ENCODE measurements around the gene PSMA5.
A peak's percentile ranks its signal among the peaks of the same experiment; 100 is the strongest.
"Not testable (repeated sequence)": the region's sequence is repeated elsewhere in the genome, so short reads cannot be mapped to it uniquely, and the experiment has no call there.

Gene PSMA5

DNA sequence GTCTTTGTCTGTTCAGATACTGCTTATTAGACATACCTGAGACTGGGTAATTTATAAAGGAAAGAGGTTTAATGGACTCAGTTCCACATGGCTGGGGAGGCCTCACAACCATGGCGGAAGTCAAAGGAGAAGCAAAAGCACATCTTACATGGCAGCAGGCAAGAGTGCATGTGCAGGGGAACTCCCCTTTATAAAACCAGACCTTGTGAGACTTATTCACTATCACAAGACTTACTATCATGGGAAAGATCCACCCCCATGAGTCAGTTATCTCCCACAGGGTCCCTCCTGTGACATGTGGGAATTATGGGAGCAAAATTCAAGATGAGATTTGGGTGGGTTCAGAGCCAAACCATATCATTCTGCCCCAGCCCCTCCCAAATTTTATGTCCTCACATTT lies 7.1 kb upstream of the PSMA5 start:
- FAIRE-seq (no peak), DNase-seq (ENCODE audit: low spot score) (no peak)

DNA sequence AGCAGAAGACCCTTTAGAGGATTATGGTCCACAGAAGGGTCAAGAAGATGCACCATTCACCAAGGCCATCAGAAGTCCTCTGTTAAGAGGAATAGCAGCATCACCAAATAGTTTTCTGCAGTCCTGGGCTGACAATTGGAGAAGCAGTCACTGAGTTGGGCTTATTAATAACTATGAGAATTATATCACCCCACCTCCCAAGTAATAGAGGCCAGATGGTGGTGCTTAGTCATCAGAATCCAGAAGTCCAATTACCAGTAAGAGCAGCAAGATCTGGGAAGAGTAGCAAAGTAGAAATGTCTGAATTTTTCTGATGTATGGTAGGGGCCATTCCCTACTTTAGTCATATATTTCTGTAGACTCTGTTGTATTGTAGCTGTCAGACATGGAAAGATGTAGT lies 6.1 kb upstream of the PSMA5 start:
- DNase-seq (ENCODE audit: low spot score) (no peak), FAIRE-seq (no peak)

DNA sequence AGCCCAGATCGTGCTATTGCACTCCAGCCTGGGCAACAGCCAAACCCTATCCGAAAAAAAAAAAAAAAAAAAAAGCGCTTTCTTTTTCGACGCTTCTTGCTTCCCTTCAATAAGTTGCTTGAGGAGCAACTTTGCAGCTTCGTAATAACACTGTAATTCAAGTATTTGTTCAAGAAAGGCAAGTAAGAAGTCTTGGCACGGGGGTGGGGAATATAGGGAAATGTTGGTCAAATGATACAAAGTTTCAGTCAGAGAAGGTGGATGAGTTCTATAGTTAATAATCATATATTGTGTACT lies 871 bp upstream of the PSMA5 start:
- FAIRE-seq (no peak), DNase-seq (ENCODE audit: low spot score) (no peak)

DNA sequence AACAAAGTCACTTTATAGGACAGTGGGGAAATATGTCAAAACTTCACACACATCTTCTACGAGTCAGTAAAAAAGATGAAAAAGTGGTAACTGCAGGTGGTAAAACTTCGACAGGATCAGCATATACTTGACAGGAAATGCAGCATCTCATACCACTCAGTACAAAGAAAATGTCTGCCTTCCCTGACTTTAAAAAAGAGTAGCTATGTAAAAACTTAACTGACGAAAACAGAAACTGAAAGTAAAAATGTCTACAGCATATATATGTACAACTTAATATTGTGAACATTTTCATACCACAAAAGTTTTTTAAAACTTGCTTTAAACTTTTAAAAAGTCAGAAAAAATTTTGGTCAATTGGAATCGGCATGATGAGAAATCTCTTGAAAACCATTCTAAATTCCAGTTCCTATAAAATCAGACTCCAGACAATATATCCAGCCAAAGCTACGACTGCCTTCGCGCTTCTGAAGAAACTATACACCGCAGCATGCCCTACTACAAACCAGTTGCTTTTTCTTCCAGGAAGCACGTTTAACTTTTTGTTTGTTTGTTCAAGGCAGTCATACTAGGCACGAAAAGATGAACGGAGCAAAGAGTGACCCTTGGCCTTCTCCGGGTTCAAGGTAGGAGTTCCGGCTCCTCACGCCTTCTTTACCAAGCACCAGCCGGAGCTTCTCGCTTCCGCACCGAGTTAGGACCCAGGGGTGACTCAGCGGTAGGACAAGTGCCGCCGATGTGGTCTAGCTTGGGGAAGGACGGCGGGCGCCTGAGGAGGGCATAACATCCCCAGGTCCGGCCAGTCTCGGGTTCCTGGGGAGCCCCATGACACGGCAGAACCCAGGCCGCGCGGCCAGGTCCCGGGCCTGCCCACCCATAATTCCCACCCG lies 612 bp downstream of the PSMA5 start:
- DNase-seq (ENCODE audit: low spot score) (peak; percentile 58), FAIRE-seq (no peak)

DNA sequence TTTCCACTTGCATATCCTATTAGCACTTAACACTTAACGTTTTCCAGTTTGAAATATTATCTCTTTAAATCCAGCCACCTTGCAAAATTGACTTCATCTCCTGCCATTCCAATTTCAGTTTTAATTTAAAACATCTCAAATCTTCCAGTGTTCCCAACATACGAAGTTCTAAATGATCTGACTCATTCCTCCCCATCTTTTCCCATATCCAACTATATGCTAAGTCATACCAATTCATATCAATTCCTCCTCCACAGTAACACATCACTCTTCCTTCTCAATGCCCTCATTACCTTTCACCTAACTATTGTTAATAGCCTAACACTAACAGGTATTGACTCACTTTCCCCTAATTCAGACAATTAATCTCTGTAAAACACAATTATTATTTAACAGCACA lies 2.8 kb downstream of the PSMA5 start:
- no peak for FAIRE-seq
- DNase-seq (ENCODE audit: low spot score), result no peak

DNA sequence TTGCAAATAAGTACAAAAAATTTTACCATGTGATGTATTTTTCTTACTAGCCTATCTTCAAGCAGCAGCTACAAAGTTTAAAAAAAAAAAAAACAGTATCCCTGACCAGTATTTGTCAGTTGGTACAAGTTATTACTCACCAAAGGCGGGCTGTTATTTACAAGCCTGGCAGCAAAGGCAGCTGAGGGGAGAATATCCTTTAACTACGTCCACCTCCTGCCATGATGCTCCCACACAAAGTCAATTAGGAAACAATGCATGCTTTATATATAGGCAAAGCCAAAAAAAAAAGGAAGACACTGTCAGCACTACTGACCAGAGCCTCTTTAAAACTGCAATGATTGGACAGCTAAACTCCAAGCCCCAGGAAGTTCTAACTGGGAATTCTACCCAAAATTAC lies 13.7 kb downstream of the PSMA5 start:
- FAIRE-seq (no peak), DNase-seq (ENCODE audit: low spot score) (no peak)

DNA sequence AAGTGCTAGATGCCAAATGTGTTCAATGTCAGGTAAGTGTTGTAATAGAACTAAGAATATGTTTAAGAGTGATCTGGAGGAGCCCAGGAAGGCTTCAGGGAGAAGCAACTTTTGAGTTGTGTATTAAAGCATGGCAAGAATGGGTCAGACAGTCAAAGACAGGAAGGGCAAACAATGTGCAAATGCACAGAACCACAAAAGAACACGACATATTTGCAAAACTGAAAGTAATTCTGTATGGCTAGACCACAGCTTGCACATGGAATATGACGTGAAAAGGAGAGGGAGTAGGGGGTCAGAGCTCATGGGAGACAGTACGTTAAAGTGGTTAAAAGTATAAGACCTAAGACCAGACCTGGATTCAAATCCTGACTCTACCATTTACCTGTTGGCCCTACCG lies 21.4 kb downstream of the PSMA5 start:
- FAIRE-seq (no peak), DNase-seq (ENCODE audit: low spot score) (no peak)

DNA sequence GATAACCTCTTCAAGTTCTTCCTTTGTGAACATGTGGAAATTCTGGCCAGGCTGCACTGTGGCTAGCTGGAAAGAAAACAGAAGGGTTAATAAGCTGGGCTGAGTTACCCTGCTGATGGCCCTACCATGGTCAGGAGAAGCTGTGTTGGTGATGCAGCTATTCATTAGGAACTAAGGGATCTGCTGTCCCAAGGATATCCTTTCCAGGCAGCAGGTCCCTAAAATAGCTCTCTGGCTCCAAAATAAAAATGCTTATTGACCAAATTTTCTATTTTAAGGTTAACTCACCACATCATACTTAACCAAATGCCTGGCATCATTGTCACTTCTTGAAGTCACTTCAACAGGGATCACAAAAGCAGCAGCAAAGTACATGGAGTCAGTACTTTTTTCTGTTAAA lies 24.2 kb downstream of the PSMA5 start:
- no peak for FAIRE-seq
- DNase-seq (ENCODE audit: low spot score), result no peak

DNA sequence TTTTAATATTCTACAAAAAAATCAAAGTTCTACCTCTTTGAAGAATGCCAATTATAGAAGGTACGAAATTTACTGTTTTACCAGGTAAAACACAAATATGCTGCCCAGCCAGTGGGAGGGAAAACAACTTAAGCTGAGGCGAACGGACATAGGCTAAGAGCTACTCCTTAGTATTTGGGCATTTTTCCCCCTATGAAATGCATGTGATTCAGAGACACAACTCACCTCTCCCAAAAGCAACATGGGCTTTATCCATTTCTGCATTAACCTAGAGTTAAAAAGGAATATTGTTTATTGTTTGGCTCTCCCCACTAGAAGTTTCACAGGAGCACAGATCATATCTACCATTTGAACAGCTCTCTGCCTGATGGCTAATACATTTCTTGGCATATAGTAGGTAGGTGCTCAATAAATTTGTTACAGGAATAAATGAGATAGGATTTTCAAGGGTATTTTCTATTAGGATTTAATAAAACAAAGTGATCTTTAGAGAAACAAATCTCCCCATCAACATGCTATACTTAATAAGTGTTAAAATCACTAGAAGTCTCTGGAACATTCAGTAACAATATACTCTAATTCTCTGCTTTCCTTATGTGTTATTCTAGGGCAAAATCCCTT lies 26.1 kb downstream of the PSMA5 start:
- no peak for DNase-seq (ENCODE audit: low spot score)
- FAIRE-seq, result no peak

DNA sequence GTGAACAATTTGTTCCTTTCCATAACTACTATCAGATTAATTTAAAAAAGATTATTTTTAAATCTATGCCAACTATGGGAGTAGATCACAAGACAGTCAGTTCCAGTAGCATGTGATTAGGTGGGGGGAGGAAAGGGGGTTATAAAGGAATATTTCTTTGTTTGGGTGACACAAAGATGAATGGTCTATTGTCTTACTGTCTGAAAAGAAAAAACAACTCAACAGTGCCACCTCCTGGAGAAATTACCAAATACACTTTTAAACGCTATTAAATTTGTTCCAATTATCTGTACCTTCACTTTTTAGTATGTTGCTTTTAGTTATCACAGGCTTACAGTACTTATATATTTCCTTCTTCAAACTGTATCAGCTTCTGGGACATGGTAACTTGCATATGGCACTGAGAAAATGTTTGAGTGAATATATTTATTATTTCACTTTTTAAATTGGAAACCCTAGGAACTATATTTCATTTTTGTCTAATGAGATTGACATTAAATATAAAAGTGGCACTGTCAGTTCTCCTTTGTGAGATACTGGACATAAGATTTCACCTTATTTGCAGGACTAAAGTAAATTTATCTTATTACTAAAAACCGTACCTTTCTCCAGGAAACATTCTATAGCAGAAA lies 26.8 kb downstream of the PSMA5 start:
- DNase-seq (ENCODE audit: low spot score), result peak; percentile 50

DNA sequence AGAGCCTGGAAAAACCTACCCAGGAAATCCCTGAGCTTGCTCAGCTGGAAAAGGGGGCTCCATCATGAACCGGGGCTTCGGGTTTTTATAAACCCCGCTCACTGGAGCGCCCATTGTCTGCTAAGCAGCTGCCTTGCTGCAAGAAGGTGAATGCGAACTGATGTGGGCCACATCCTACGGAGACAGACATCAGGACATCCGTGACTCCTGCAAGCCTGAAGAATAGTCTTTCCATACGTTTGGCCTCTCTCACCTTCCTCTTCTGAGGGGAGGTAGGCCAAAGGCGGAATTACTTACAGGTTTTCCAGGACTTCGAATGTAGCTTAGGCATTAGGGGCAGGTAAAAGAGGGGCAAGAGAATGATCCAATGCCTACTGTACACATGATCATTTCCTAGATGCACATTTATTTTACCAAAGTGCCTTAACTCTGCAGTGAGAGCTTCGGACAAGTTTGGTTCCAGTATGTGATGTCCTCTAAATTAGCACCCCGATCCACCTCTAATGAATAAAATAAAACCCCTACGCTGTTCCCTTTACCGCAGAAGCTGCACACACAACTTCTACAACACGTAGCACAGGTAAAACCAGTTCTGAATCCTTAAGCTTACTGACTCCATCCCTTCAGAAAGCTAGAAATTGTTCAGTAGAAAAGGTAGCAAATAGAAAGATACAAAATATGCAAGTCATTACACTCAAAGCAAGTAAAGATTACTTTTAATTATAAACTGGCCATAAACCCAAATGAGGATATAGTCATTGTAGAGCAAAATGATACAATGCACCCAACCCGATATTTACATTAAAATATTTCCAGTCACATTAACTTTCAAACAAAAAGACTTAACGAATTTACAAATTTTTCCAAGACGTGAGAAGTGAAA lies 27.7 kb downstream of the PSMA5 start:
- no peak for FAIRE-seq

More for the DNA sequence above, 26.8 kb downstream of the PSMA5 start:
- peak; percentile 84 for FAIRE-seq

DNA sequence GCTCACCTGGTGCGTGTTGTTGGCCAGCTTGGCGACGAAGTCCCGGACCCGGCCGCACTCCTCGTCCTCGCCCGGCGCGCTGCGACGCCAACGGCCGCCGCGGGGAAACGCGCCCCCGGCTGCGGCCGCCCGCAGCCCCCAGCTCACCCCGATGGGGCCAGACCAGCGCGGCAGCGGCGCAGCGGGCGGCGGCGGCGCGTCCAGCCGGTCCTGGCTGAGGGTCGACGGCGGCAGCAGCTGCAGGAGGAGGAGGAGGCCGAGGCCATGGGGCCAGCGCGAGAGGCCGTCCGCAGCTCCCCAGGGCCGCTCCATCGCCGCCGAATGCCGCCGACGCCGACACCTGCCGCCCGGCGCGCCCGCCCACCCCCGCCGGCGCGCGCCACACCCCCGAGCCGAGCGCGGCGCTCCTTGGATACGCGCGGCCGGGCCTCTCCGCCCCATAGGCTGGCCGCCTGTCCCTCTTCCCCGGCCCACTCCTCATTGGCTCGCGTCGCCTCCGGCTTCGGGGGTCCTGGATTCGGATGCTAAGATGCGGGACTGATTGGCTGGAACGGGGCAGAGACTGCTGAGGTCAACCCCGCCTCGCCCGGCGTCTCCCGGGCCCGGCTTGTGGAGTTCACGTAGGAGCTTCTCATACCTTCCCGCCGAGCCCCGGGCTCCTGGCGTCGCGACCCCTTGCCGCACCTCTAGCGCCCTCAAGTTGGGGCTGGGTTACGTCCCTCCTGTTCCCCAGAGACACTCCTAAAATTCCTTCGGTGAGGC lies 28.5 kb downstream of the PSMA5 start, which contains the start of gene SORT1:
TSS of gene SORT1 (minus strand) at position 338 of the 762 bp plus-strand sequence. CDS start at position 312, 26 bp downstream.
- DNase-seq (ENCODE audit: low spot score) (peak; percentile 19), FAIRE-seq (no peak)

More for the DNA sequence above, 27.7 kb downstream of the PSMA5 start:
- no peak for DNase-seq (ENCODE audit: low spot score)

DNA sequence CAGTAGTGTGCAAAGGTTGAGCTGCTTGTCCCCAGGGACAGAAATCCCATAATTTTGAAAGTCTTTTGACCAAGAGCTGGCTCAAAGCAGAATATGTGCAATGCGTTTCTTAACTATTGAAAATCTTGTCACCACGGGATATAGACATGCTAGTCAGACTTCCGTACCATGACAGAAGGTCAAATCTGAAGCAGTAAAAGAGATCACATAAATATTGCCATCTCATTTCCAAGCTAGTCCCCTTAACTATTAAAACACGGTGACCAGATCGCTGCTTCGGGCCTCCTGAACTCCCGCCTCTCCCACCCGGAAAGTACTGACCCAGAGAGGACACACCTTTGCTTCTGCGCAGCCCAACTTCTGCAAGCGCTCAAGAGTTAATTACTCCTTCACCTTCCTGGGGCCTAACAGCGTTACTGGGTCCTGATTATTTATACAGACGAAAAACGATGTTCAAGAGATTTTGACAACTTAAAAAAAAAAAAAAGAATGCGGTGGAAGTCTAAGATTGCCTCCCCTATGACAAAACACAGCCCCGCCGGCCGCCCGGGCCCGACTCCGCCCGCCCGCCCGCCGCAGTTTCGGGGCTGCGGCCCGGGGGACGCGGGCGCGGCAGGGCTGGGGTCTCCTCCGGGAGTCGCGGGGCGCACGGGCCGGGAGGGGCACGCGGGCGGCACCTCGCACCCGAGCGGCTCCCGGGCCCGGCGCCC lies 29.2 kb downstream of the PSMA5 start:
- FAIRE-seq, result no peak

DNA sequence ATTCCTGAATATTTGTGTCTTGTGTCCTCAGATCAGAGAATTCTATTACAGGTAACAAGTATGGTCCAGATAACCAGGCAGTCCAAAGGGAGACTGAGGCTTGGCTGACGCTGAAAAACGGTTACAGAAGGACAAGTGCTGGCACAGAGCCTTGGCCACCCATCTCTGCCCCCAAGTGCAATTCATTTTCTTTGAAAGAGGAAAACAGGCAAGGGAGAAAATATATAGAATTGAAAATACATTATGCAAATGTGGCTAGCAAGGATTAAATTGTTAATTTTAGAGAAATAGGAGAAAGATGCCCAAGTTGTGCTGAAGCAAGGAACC lies 29.8 kb downstream of the PSMA5 start:
- FAIRE-seq (no peak), DNase-seq (ENCODE audit: low spot score) (no peak)

More for the DNA sequence above, 29.2 kb downstream of the PSMA5 start:
- DNase-seq (ENCODE audit: low spot score), result no peak

DNA sequence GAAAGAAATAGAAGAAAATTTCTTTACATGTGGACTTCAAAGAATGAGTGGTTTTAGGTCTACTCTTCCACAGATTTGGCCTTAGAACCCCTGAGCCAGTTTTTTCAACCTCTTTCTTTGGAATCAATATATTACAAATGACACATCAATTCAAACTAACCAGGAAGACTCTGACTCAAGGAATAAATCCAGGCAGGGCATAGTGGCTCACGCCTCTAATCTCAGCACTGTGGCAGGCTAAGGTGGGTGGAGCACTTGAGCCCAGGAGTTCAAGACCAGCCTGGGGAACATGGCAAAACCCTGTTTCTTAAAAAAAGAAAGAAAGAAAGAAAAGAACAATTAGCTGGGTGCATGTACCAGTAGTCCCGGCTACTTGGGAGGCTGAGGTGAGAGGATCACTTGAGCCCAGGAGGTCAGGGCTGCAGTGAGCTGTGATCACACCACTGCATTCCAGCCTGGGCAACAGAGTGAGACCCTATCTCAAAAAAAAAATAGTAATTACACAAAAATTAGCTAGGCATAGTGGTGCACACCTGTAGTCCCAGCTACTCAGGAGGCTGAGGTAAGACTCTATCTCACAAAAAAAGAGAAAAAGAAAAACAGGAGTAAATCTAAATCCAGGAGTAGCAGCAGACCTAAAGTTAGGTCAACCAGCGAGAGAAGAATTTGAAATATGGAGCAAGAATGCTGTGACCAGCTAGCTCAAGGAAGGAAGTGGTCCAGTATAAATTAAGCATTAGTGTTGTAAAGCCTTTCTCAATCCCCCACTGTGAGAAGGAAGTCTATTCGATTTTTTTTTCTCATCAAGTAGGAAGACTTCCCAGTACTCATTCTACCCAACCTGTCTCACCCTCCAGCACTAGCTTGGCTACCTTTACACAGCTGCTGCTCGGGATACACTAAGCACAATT lies 30.4 kb downstream of the PSMA5 start:
- FAIRE-seq, result no peak

DNA sequence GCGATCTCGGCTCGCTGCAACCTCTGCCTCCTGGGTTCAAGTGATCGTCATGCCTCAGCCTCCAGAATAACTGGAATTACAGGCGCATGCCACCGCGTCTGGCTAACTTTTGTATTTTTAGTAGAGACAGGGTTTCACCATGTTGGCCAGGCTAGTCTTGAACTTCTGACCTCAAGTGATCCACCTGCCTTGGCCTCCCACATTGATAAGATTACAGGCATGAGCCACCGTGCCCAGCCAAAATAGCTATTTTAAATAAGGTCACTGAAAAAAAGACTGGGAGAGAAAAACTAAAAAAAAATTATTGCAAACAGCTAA lies 31.0 kb downstream of the PSMA5 start:
- DNase-seq (ENCODE audit: low spot score); FAIRE-seq: not testable (repeated sequence)

More for the DNA sequence above, 30.4 kb downstream of the PSMA5 start:
- DNase-seq (ENCODE audit: low spot score), result no peak

DNA sequence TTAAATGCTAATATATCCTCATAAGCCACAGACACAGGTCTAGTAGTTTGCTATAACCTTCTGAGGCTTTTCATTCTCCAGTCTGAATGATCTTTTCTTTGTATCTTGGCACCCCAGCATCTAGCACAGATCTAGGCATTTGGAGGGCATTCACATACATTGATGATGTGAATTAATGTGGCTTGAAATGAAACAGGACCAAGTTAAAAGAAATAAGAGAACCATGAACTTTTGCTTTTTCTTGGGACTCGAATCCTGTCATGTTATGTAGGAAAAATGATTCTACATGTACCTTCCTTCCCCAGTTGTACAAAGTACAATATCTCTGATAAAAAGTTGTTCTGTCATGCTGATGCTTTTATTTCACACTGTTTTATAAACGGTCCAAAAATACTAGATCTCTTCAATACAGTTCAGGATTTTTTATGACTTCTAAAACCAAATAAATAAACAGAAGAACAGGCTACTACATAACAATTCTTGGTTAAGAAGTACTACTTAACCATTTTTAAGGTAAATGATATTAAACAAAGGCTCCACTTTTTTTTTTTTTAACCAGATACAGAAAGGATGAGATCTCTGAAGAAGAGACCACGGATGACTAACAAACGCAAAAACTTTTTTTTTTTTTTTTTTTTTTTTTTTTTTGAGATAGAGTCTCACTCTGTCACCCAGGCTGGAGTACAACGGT lies 31.5 kb downstream of the PSMA5 start:
- FAIRE-seq, result no peak

DNA sequence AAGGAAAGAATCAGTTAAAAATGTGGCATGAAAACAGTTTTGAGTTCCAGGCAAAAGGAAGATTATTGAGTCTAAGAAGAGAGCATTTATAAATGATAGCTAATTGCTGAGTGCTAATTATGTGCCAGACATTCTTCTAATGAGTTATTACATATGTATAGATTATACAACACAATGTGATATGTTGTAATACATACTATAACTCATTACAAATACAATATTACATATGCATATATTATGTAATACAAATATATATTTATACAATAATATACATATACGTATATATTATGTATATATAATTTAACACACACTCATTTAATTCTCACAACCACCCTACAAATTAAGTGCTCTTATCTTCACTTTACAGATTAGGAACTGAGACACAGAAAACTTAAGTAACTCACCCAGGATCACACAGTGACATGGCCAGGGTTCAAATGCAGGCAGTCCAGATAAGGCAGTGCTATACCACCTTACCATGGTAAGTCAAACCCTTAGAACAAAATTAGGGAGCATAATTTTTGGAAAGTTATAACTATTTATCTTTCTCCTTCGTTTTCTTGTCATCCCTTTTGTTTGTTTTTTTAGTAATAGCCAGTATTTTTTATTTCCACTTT lies 32.5 kb downstream of the PSMA5 start:
- FAIRE-seq, result no peak
- DNase-seq (ENCODE audit: low spot score), result no peak

More for the DNA sequence above, 31.5 kb downstream of the PSMA5 start:
- no peak for DNase-seq (ENCODE audit: low spot score)
